ENCODE data around the gene SGCE.

SGCE gene

GRCh38 chr7:94662548-94662947 is 6.6 kb upstream of the SGCE start (continued):
- TF ChIP-seq ZFP69B (tag by site-specific recombination; IDR thresholded peaks at IDR 0.05) (no peak), ZNF670 (tag by site-specific recombination; IDR thresholded peaks at IDR 0.05; ENCODE audit: low read depth) (no peak), KLF8 (tag by site-specific recombination; IDR thresholded peaks at IDR 0.05) (no peak), BCL11B (tag by site-specific recombination; IDR thresholded peaks at IDR 0.05; ENCODE audit: low read depth) (no peak), ATF2 (tag by site-specific recombination; IDR thresholded peaks at IDR 0.05; ENCODE audit: low read depth) (no peak), ZNF23 (tag by site-specific recombination; IDR thresholded peaks at IDR 0.05; ENCODE audit: borderline replicate concordance) (no peak), MZF1 (tag by site-specific recombination; IDR thresholded peaks at IDR 0.05; ENCODE audit: borderline replicate concordance) (no peak), ZNF768 (tag by site-specific recombination; IDR thresholded peaks at IDR 0.05) (no peak)

GRCh38 chr7:94660006-94660405 is 4.1 kb upstream of the SGCE start:
- ChIA-PET CTCF (interaction anchor here (0.7 to 1.1 kb wide), 2 partner anchors 587 to 739 kb away, joined by 3 to 4 read pairs; partner anchors contain the start of gene GNG11), POLR2A (no interaction called here)
- Histone ChIP-seq H3K4me1 (ENCODE audit: control insufficient read depth, insufficient read depth, low read length) (no peaks in the 10 kb centered on the region), H3K4me3 (ENCODE audit: low read depth, low read length) (no peak overlapping the region), H3K27ac (ENCODE audit: extremely low read depth, low read depth, low read length) (no peak overlapping the region), H3K9me3 (ENCODE audit: control insufficient read depth, insufficient read depth, low read depth, low read length) (no peaks in the 10 kb centered on the region), H3K36me3 (ENCODE audit: control insufficient read depth in 2 of 2, insufficient read depth in 1 of 2, low read length in 2 of 2) (no peaks in the 10 kb centered on the region)
- TF ChIP-seq ZNF596 (tag by site-specific recombination; IDR thresholded peaks at IDR 0.05): no peak

GRCh38 chr7:94658826-94659225 is 2.9 kb upstream of the SGCE start:
- TF ChIP-seq WT1 (tag by site-specific recombination; IDR thresholded peaks at IDR 0.05) (no peak), ZNF335 (tag by site-specific recombination; conservative IDR thresholded peaks at IDR 0.05) (peak; percentile 49), MZF1 (tag by site-specific recombination; IDR thresholded peaks at IDR 0.05; ENCODE audit: borderline replicate concordance) (no peak)
- Histone ChIP-seq H3K9me3 (ENCODE audit: control insufficient read depth, insufficient read depth, low read depth, low read length) (no peaks in the 10 kb centered on the region), H3K4me3 (ENCODE audit: low read depth, low read length) (no peak overlapping the region), H3K27ac (ENCODE audit: extremely low read depth, low read depth, low read length) (no peak overlapping the region), H3K4me1 (ENCODE audit: control insufficient read depth, insufficient read depth, low read length) (0 out of 2 replicates have a peak, but pooled peaks cover 4% of the 10 kb centered on the region), H3K36me3 (ENCODE audit: control insufficient read depth in 2 of 2, insufficient read depth in 1 of 2, low read length in 2 of 2) (no peaks in the 10 kb centered on the region)
- ChIA-PET POLR2A (interaction anchor here (0.7 to 0.8 kb wide), 2 partner anchors 485 to 486 kb away, joined by 3 to 5 read pairs; no protein-coding TSS in a partner anchor), CTCF (interaction anchor here (1.1 kb wide), 1 partner anchor 588 kb away, joined by 4 read pairs; no protein-coding TSS in a partner anchor)

- ChIA-PET POLR2A (interaction anchor here (0.7 to 1.8 kb wide), 3 partner anchors 12 to 486 kb away, joined by 3 to 8 read pairs (median 5); no protein-coding TSS in a partner anchor), CTCF (interaction anchor here (0.6 kb wide), 1 partner anchor 86 kb away, joined by 3 read pairs; no protein-coding TSS in a partner anchor)
- Histone ChIP-seq H3K36me3 (ENCODE audit: control insufficient read depth in 2 of 2, insufficient read depth in 1 of 2, low read length in 2 of 2) (no peaks in the 10 kb centered on the region), H3K27ac (ENCODE audit: extremely low read depth, low read depth, low read length) (no peak overlapping the region), H3K4me1 (ENCODE audit: control insufficient read depth, insufficient read depth, low read length) (peaks cover 9% of the 10 kb centered on the region), H3K4me3 (ENCODE audit: low read depth, low read length) (no peak overlapping the region), H3K9me3 (ENCODE audit: control insufficient read depth, insufficient read depth, low read depth, low read length) (no peaks in the 10 kb centered on the region)
- TF ChIP-seq SP3 (tag by site-specific recombination; IDR thresholded peaks at IDR 0.05): peak; percentile 47; the same call in 1 of the 2 replicates
- no peak for TF ChIP-seq ZNF324 (tag by site-specific recombination; IDR thresholded peaks at IDR 0.05)
- TF ChIP-seq EGR2 (tag by site-specific recombination; IDR thresholded peaks at IDR 0.05; ENCODE audit: low read depth): no peak
- peak; percentile 27; the same call in 1 of the 2 replicates for TF ChIP-seq KLF8 (tag by site-specific recombination; IDR thresholded peaks at IDR 0.05)
- TF ChIP-seq ZBTB48 (tag by site-specific recombination; IDR thresholded peaks at IDR 0.05): no peak
- TF ChIP-seq GLIS1 (tag by site-specific recombination; IDR thresholded peaks at IDR 0.05): peak; percentile 60; the same call in 1 of the 2 replicates
- TF ChIP-seq ZSCAN4 (tag by site-specific recombination; IDR thresholded peaks at IDR 0.05): no peak
- TF ChIP-seq ZNF768 (tag by site-specific recombination; IDR thresholded peaks at IDR 0.05): no peak
- TF ChIP-seq ZNF155 (tag by site-specific recombination; IDR thresholded peaks at IDR 0.05): no peak
- no peak for TF ChIP-seq ZNF791 (tag by site-specific recombination; IDR thresholded peaks at IDR 0.05)
- peak; percentile 79 for TF ChIP-seq GLIS2 (tag by site-specific recombination; IDR thresholded peaks at IDR 0.05)
- TF ChIP-seq SP2 (tag by site-specific recombination; IDR thresholded peaks at IDR 0.05): peak; percentile 60
- no peak for TF ChIP-seq ZNF19 (tag by site-specific recombination; IDR thresholded peaks at IDR 0.05; ENCODE audit: low read depth)
- peak; percentile 97 for TF ChIP-seq ZBTB8A (tag by site-specific recombination; IDR thresholded peaks at IDR 0.05)
- TF ChIP-seq ZNF354C (tag by site-specific recombination; IDR thresholded peaks at IDR 0.05; ENCODE audit: borderline replicate concordance, low read depth): no peak
- no peak for TF ChIP-seq SCRT2 (tag by site-specific recombination; IDR thresholded peaks at IDR 0.05)
- no peak for TF ChIP-seq ZNF830 (tag by site-specific recombination; IDR thresholded peaks at IDR 0.05; ENCODE audit: low read depth)
- no peak for TF ChIP-seq ZNF571 (tag by site-specific recombination; IDR thresholded peaks at IDR 0.05)
These were observed 2.1 kb upstream of the SGCE start for GRCh38 chr7:94657771-94658693.

Measured in HEK293 (cell line).